ENCODE results near the gene IFNA1. TPM values are rescaled to one million over a fixed set of nuclear protein-coding genes. Genes with fewer than 3 reads are reported as not detected.

Gene IFNA1
- total RNA-seq, 1 donor from 2014 or later: not detected

DNA sequence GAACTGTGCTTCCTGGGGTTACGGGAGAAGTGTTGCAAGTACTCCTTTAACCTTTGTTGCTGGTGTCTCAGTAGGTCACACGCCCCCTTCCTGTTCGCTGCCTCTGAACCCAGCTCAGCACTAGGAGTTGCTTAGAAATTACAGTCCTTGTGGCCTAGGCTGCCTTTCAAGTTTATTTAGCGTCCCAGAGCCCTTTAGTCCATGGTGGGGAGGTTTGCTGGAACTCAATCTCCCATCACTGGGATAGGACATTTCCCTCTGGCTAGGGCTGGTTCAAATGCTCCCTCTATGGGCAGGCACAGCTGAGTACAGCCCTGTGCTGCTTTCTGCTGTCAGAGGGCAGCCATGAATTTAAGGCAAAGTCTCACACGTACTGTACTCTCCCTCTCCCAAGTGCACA, 26.6 kb upstream of the IFNA1 start:
- no peak for DNase-seq
- intact Hi-C loops (cut with micrococcal nuclease): no loop called here
- Histone ChIP-seq H3K4me3 (no peak overlapping the region), H3K9me3 (replicated peaks) (no peaks in the 10 kb centered on the region), H3K4me1 (no peaks in the 10 kb centered on the region), H3K27ac (replicated peaks) (no peak overlapping the region), H3K27me3 (ENCODE audit: low read depth) (peaks cover 34% of the 10 kb centered on the region), H3K36me3 (no peaks in the 10 kb centered on the region)
- TF ChIP-seq, protein P1, sequence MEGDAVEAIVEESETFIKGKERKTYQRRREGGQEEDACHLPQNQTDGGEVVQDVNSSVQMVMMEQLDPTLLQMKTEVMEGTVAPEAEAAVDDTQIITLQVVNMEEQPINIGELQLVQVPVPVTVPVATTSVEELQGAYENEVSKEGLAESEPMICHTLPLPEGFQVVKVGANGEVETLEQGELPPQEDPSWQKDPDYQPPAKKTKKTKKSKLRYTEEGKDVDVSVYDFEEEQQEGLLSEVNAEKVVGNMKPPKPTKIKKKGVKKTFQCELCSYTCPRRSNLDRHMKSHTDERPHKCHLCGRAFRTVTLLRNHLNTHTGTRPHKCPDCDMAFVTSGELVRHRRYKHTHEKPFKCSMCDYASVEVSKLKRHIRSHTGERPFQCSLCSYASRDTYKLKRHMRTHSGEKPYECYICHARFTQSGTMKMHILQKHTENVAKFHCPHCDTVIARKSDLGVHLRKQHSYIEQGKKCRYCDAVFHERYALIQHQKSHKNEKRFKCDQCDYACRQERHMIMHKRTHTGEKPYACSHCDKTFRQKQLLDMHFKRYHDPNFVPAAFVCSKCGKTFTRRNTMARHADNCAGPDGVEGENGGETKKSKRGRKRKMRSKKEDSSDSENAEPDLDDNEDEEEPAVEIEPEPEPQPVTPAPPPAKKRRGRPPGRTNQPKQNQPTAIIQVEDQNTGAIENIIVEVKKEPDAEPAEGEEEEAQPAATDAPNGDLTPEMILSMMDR (IDR thresholded peaks at IDR 0.05; ENCODE audit: borderline replicate concordance): no peak

DNA sequence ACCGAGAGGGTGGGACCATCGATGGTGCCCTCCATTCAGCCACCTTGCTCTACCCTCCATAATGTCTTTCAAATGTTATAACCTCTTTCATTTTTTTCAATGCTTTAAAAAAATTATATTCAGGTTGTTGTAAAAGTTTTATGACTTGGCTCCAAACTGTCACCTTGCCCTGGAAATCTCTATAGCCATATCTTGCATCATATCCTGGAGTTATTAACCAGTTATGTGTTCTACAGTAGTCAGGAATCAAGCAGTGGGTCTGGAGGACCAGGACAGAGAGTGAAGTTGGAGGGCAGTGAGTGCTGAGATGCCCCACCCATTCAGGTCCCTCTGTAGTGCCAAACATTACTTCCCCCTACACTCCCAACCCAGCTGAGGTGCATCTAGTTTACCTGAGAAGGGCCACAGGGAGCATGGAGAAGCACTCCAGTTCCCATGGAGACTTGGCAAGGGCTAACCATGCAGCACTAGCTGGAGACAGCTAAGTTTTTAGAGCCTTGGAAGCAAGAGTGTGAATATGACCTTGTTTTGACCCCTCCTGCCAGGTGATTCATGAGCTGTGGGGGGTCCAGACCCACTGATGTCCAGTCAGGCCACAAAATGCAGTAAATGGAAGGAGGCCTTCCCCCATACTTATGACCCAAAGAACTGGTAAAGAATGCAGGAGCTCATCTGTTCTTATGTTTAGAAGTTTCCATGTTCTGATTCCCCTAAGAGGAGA, 25.9 kb upstream of the IFNA1 start:
- no peaks in the 10 kb centered on the region for H3K9me3 ChIP-seq (replicated peaks)
- H3K4me3 ChIP-seq: no peak overlapping the region
- peaks cover 29% of the 10 kb centered on the region for H3K27me3 ChIP-seq (ENCODE audit: low read depth)
- intact Hi-C loops (cut with micrococcal nuclease): no loop called here
- H3K27ac ChIP-seq (replicated peaks): no peak overlapping the region
- no peaks in the 10 kb centered on the region for H3K36me3 ChIP-seq
- no peaks in the 10 kb centered on the region for H3K4me1 ChIP-seq
- TF ChIP-seq, protein P1 (IDR thresholded peaks at IDR 0.05; ENCODE audit: borderline replicate concordance): no peak
- no peak for DNase-seq

DNA sequence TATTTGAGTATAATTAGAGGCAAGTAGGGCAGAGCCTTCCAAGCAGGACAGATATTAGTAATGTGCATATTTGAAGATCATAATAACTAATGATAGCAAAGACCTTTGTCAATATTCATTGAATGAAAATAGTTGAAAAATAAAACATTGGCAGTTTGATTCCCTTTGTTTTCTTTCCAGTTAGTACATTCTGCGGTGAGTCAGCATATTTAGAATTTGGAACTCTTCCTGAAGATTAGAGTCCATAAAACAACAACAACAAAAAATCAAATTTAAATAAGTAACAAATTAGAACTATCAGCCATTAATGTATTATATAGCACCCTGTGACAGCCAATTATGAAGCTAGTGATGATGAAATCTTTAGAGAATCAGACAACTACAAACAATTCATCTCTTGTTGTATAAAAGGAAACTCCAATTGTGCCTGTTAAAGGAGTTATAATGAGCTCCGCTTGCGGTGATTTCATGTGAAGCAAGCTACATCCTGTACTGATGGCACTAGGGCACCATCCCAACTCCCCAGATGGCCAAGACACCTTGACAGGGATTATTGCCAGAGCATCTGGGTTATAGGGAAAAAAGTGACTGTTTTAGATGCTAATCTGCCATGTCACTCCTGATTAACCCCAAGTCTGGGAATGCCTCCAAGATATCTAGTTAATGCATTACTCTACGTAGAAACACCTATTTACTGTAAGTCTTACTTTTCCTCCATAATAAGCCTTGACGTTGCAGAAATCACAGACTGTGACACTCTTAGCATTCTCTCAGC, 24.6 kb upstream of the IFNA1 start:
- Histone ChIP-seq H3K4me1 (no peaks in the 10 kb centered on the region), H3K27me3 (ENCODE audit: low read depth) (peaks cover 22% of the 10 kb centered on the region), H3K36me3 (no peaks in the 10 kb centered on the region), H3K4me3 (no peak overlapping the region), H3K27ac (replicated peaks) (no peak overlapping the region), H3K9me3 (replicated peaks) (no peaks in the 10 kb centered on the region)
- DNase-seq: no peak
- intact Hi-C loops (cut with micrococcal nuclease): no loop called here
- TF ChIP-seq, protein P1 (IDR thresholded peaks at IDR 0.05; ENCODE audit: borderline replicate concordance): no peak

DNA sequence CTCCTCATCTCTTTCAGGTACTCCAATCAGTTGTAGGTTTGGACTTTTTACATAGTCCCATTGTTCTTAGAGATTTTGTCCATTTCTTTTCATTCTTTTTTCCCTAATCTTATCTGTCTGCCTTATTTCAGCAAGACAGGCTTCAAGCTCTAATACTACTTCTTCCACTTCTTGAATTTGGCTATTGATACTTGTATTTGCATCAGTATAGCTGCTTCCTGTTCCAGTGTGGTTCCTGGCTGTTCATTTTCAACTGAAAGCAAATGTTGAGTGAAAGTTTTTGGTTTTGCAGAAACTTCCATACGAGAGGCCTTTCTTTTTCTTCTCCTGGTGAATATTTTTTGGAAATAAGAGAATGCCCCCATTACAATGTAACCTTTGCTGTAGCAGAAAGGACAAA, 12.0 kb upstream of the IFNA1 start:
- H3K4me1 ChIP-seq: no peaks in the 10 kb centered on the region
- H3K9me3 ChIP-seq (replicated peaks): no peaks in the 10 kb centered on the region
- intact Hi-C loops (cut with micrococcal nuclease): no loop called here
- H3K27ac ChIP-seq (replicated peaks): no peak overlapping the region
- H3K36me3 ChIP-seq: no peaks in the 10 kb centered on the region
- peaks cover 38% of the 10 kb centered on the region for H3K27me3 ChIP-seq (ENCODE audit: low read depth)
- H3K4me3 ChIP-seq: no peak overlapping the region
- no peak for DNase-seq
- TF ChIP-seq, protein P1 (IDR thresholded peaks at IDR 0.05; ENCODE audit: borderline replicate concordance): no peak

DNA sequence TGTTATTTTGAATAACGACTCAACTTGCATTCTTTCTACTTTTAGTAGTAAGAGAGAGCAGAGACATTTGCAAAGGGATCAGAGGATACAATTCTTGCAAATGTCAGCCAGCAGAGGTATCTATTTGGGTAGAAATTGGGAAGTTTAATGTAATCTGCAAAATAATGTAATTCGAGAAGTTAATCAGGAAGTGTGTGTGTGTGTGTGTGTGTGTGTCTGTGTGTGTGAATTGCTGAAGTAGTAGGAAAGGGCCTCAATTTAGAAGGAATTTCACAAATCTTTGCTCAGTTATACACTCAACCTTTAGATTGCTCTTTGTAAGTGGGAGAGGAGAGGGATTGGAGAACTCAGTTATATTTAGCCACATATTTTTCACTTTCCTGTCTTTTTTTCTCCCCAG, 11.0 kb upstream of the IFNA1 start:
- no peak for DNase-seq
- Histone ChIP-seq H3K27ac (replicated peaks) (no peak overlapping the region), H3K9me3 (replicated peaks) (no peaks in the 10 kb centered on the region), H3K4me3 (no peak overlapping the region), H3K27me3 (ENCODE audit: low read depth) (peaks cover 47% of the 10 kb centered on the region), H3K4me1 (no peaks in the 10 kb centered on the region), H3K36me3 (no peaks in the 10 kb centered on the region)
- TF ChIP-seq, protein P1 (IDR thresholded peaks at IDR 0.05; ENCODE audit: borderline replicate concordance): no peak
- intact Hi-C loops (cut with micrococcal nuclease): no loop called here

Measured in left ventricle myocardium inferior (tissue), 1 donor.